Loucy (cell line): ENCODE measurements around the gene ADAMTS6.

Source experiments
- H2AFZ ChIP-seq: fragments of 200-600 bp; sonication (generic); 2 replicates; pipeline ENCODE4 v1.6.0; 2016; ENCODE audit warnings: antibody characterized with exemption, mild to moderate bottlenecking, low read length, moderate library complexity
- H3F3A ChIP-seq: fragments of 200-600 bp; 2 replicates; pipeline ENCODE4 v1.6.0; 2016; ENCODE audit warnings: antibody characterized with exemption, low read depth, mild to moderate bottlenecking
- H3K27me3 ChIP-seq: fragments of 200-600 bp; sonication (generic); 2 replicates; pipeline ENCODE4 v1.6.1; 2014; ENCODE audit warnings: low read length, mild to moderate bottlenecking; ENCODE audit not compliant: insufficient read depth, poor library complexity, severe bottlenecking
- H3K36me3 ChIP-seq: fragments of 200-600 bp; sonication (generic); 2 replicates; pipeline ENCODE4 v1.6.1; 2016; ENCODE audit warnings: low read length; ENCODE audit not compliant: insufficient read depth
- H3K4me1 ChIP-seq: fragments of 200-600 bp; sonication (generic); 2 replicates; pipeline ENCODE4 v1.5.1; 2014; ENCODE audit warnings: low read length, mild to moderate bottlenecking; ENCODE audit not compliant: insufficient read depth, poor library complexity, severe bottlenecking
- H3K4me2 ChIP-seq: fragments of 200-600 bp; sonication (generic); 2 replicates; pipeline ENCODE4 v1.6.0; 2014; ENCODE audit warnings: antibody characterized with exemption, low read length, low read depth, mild to moderate bottlenecking; ENCODE audit not compliant: poor library complexity, severe bottlenecking
- H3K4me3 ChIP-seq: fragments of 200-600 bp; sonication (generic); 2 replicates; pipeline ENCODE4 v1.5.1; 2014; ENCODE audit warnings: low read length, mild to moderate bottlenecking, mixed read lengths; ENCODE audit not compliant: poor library complexity, severe bottlenecking
- H3K79me2 ChIP-seq: fragments of 200-600 bp; sonication (generic); 2 replicates; pipeline ENCODE4 v1.6.1; 2014; ENCODE audit warnings: low read length; ENCODE audit not compliant: insufficient read depth
- H3K9ac ChIP-seq: fragments of 200-600 bp; sonication (generic); 2 replicates; pipeline ENCODE4 v1.6.0; 2014; ENCODE audit warnings: mild to moderate bottlenecking, low read depth, low read length, moderate library complexity; ENCODE audit not compliant: poor library complexity, severe bottlenecking
- H3K9me2 ChIP-seq: fragments of 200-600 bp; sonication (generic); replicated peaks from 2 replicates; pipeline ENCODE4 v1.6.1; 2016; ENCODE audit warnings: low read depth, low read length, mixed read lengths
- H3K9me3 ChIP-seq: fragments of 200-600 bp; sonication (generic); 2 replicates; pipeline ENCODE4 v1.6.1; 2014; ENCODE audit warnings: mild to moderate bottlenecking, antibody characterized with exemption, low read length, low read depth; ENCODE audit not compliant: insufficient read depth
- H4K20me1 ChIP-seq: fragments of 200-600 bp; sonication (generic); 2 replicates; pipeline ENCODE4 v1.6.0; 2014; ENCODE audit warnings: antibody characterized with exemption, low read length, mild to moderate bottlenecking; ENCODE audit not compliant: insufficient read depth, poor library complexity, severe bottlenecking
- CTCF ChIP-seq: fragments of 200-600 bp; sonication (generic); conservative IDR thresholded peaks from 2 replicates; pipeline ENCODE4 v1.5.1; 2014; ENCODE audit warnings: mild to moderate bottlenecking, antibody characterized with exemption, low read length
- EZH2phosphoT487 ChIP-seq: fragments of 200-600 bp; IDR thresholded peaks from 2 replicates; pipeline ENCODE4 v1.6.1; 2018; ENCODE audit warnings: antibody characterized with exemption, mild to moderate bottlenecking, moderate library complexity, borderline replicate concordance

Gene ADAMTS6

GRCh38 chr5:65142016-65142415 lies 339.7 kb downstream of the ADAMTS6 start:
- TF ChIP-seq EZH2phosphoT487 = no peak
- no peak for TF ChIP-seq CTCF
- no peak overlapping the region for H3K9ac ChIP-seq
- no peaks in the 10 kb centered on the region for H3K9me3 ChIP-seq
- H3K9me2 ChIP-seq = no peaks in the 10 kb centered on the region
- no peak overlapping the region for H3K4me2 ChIP-seq
- H3K27me3 ChIP-seq = no peaks in the 10 kb centered on the region
- no peaks in the 10 kb centered on the region for H4K20me1 ChIP-seq
- no peaks in the 10 kb centered on the region for H3F3A ChIP-seq
- no peak overlapping the region for H2AFZ ChIP-seq
- H3K79me2 ChIP-seq = no peaks in the 10 kb centered on the region
- H3K4me3 ChIP-seq = no peak overlapping the region
- H3K36me3 ChIP-seq = no peaks in the 10 kb centered on the region
- H3K4me1 ChIP-seq = no peaks in the 10 kb centered on the region

GRCh38 chr5:65141493-65141892 lies 340.2 kb downstream of the ADAMTS6 start:
- Histone ChIP-seq H3K9me3 (no peaks in the 10 kb centered on the region), H3K4me2 (no peak overlapping the region), H3F3A (no peaks in the 10 kb centered on the region), H3K9ac (no peak overlapping the region), H3K79me2 (no peaks in the 10 kb centered on the region), H3K4me1 (no peaks in the 10 kb centered on the region), H4K20me1 (no peaks in the 10 kb centered on the region), H3K9me2 (no peaks in the 10 kb centered on the region), H3K4me3 (no peak overlapping the region), H3K36me3 (no peaks in the 10 kb centered on the region), H2AFZ (no peak overlapping the region), H3K27me3 (no peaks in the 10 kb centered on the region)
- no peak for TF ChIP-seq CTCF
- TF ChIP-seq EZH2phosphoT487 = no peak

DNA sequence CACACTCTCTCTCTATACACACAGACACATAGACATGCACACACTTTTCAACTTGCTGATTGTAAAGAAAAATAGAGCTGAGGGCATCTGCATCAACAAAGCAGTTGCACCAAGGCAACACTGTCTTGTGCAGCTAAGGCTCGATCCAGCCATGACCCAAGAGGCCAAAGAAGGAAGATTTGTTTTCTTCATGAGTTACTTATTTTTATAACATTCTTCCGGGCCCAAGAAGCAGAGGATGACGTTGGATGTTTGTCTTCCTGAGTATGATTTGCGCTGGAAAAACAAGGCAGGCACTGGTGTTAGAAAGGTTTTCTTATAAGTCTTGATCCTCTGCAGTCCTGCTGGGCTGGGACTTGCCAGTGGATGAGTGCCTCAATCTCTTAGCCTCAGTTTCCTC lies 344.1 kb downstream of the ADAMTS6 start:
- Histone ChIP-seq H3F3A (no peaks in the 10 kb centered on the region), H3K36me3 (no peaks in the 10 kb centered on the region), H4K20me1 (no peaks in the 10 kb centered on the region), H2AFZ (no peak overlapping the region), H3K27me3 (no peaks in the 10 kb centered on the region), H3K9me3 (no peaks in the 10 kb centered on the region), H3K9ac (no peak overlapping the region), H3K4me2 (no peak overlapping the region), H3K9me2 (no peaks in the 10 kb centered on the region), H3K79me2 (no peaks in the 10 kb centered on the region), H3K4me1 (no peaks in the 10 kb centered on the region), H3K4me3 (no peak overlapping the region)
- TF ChIP-seq CTCF = no peak
- no peak for TF ChIP-seq EZH2phosphoT487
